Middle frontal gyrus (tissue), 1 donor: ENCODE measurements around the gene ESYT1.
A peak's percentile ranks its signal among the peaks of the same experiment; 100 is the strongest.
"Not testable (repeated sequence)": the region's sequence is repeated elsewhere in the genome, so short reads cannot be mapped to it uniquely, and the experiment has no call there.

Experiments
- DNase-seq: peaks from one replicate; pipeline ENCODE4 v3.0.0-alpha.2; 2015; ENCODE audit warnings: low spot score; ENCODE audit errors: extremely low spot score

ESYT1 gene

GRCh38 chr12:56155256-56155845, 27.3 kb downstream of the ESYT1 start:
- no peak for DNase-seq

- not testable (repeated sequence) for DNase-seq
These were observed 28.6 kb downstream of the ESYT1 start for GRCh38 chr12:56156464-56157200.

GRCh38 chr12:56157201-56158028, 29.3 kb downstream of the ESYT1 start:
- DNase-seq: peak; percentile 25

GRCh38 chr12:56158029-56158925, 30.2 kb downstream of the ESYT1 start, which contains the start of gene MYL6:
Gene MYL6 (plus strand): TSS chr12:56158359. CDS start chr12:56158402, 43 bp downstream.
- DNase-seq: peak; percentile 97

GRCh38 chr12:56158926-56159461, 30.9 kb downstream of the ESYT1 start:
- DNase-seq: no peak

- DNase-seq: no peak
These were observed 31.6 kb downstream of the ESYT1 start for GRCh38 chr12:56159482-56160192.

- no peak for DNase-seq
These were observed 32.2 kb downstream of the ESYT1 start for GRCh38 chr12:56160193-56160763.

GRCh38 chr12:56160894-56161689, 33.0 kb downstream of the ESYT1 start:
- no peak for DNase-seq

- DNase-seq: no peak
These were observed 33.8 kb downstream of the ESYT1 start for GRCh38 chr12:56161690-56162351.

- no peak for DNase-seq
These were observed 34.6 kb downstream of the ESYT1 start for GRCh38 chr12:56162468-56163290.

- no peak for DNase-seq
These were observed 35.7 kb downstream of the ESYT1 start for GRCh38 chr12:56163533-56164344.

- DNase-seq: no peak
These were observed 36.3 kb downstream of the ESYT1 start for GRCh38 chr12:56164345-56164729.

- DNase-seq: no peak
These were observed 37.3 kb downstream of the ESYT1 start for GRCh38 chr12:56165369-56165768.

- DNase-seq: no peak
These were observed 41.2 kb downstream of the ESYT1 start for GRCh38 chr12:56169229-56169759.

GRCh38 chr12:56172839-56173238, 44.8 kb downstream of the ESYT1 start:
- no peak for DNase-seq

GRCh38 chr12:56178347-56178746, 50.3 kb downstream of the ESYT1 start:
- DNase-seq: no peak
